Activated CD4-positive, alpha-beta memory T cell treated with anti-CD3 and anti-CD28 coated beads for 36 hours (primary cell): ENCODE measurements around the gene GPRC5A. TPM values are rescaled to one million over a fixed set of nuclear protein-coding genes. Genes with fewer than 3 reads are reported as not detected.

ENCODE experiments used
- CTCF ChIA-PET: fragments of 350-600 bp; sonication (Branson Sonifier 250); formaldehyde crosslinking; loops from one replicate; lab custom pipeline; 2021; ENCODE audit warnings: antibody characterized with exemption, inconsistent platforms; lab: Charles Lee
- POLR2A ChIA-PET: fragments of 350-600 bp; sonication (Branson Sonifier 250); formaldehyde crosslinking; loops from one replicate; lab custom pipeline; 2021; ENCODE audit warnings: antibody characterized with exemption; lab: Charles Lee
- DNase-seq: peaks from one replicate; pipeline ENCODE4 v3.0.0-alpha.2; 2020
- H3K27ac Mint-ChIP-seq: one replicate; pipeline ENCODE4 v1.8.0; 2021; ENCODE audit warnings: mixed read lengths
- H3K27me3 Mint-ChIP-seq: one replicate; pipeline ENCODE4 v1.8.0; 2021; ENCODE audit warnings: mixed read lengths
- H3K36me3 Mint-ChIP-seq: one replicate; pipeline ENCODE4 v1.8.0; 2021; ENCODE audit warnings: mixed read lengths
- H3K4me1 Mint-ChIP-seq: one replicate; pipeline ENCODE4 v1.8.0; 2021; ENCODE audit warnings: low read depth, mixed read lengths
- H3K4me3 Mint-ChIP-seq: one replicate; pipeline ENCODE4 v1.8.0; 2021; ENCODE audit warnings: mild to moderate bottlenecking, mixed read lengths
- H3K9me3 Mint-ChIP-seq: one replicate; pipeline ENCODE4 v1.8.0; 2021; ENCODE audit warnings: mixed read lengths
- intact Hi-C: fragments of 100-400 bp; cut with micrococcal nuclease; formaldehyde crosslinking; loops from one replicate; pipeline ENCODE4 v1.15.1; 2023
- total RNA-seq, 2 experiments: library from RNA; stranded (reverse); gene quantifications; one replicate each; pipeline ENCODE4 v1.2.3, GENCODE V29; 2021

Gene GPRC5A
- total RNA-seq, 2 experiments from 2014 or later: 0.07 to 0.10 TPM

DNA sequence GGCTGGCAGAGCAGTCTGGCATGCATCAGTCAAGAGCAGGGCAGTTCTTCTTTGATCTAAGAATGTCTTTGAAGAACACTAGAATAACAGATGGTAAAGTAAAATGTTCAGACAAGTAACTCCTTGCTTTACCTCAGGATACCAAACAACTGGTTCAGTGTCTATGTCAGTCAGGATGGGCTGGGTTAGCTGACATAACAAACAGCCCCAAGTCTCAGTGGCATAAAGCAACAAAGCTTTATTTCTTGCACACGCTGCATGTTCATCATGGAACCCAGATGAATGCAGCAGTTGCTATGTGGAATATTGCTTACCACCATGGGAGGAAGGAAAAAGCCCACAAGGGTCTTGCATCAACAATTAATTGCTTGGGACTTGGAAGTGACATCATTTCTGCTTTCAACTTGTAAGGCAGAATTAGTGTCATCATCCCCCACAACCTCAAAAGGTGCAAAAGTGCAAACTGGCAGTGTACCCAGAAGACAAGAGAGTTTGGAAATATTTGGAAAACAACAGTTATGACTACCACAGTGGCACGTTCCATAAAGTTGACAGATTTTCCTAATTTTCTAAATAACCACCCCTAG is 39.4 kb downstream of the GPRC5A start:
- DNase-seq: no peak
- no peaks in the 10 kb centered on the region for H3K9me3 Mint-ChIP-seq
- peaks cover 8% of the 10 kb centered on the region for H3K27me3 Mint-ChIP-seq
- H3K4me3 Mint-ChIP-seq: no peak overlapping the region
- ChIA-PET POLR2A (no interaction called here), CTCF (no interaction called here)
- H3K36me3 Mint-ChIP-seq: no peaks in the 10 kb centered on the region
- intact Hi-C loops: no loop called here
- no peak overlapping the region for H3K27ac Mint-ChIP-seq
- H3K4me1 Mint-ChIP-seq: no peaks in the 10 kb centered on the region

DNA sequence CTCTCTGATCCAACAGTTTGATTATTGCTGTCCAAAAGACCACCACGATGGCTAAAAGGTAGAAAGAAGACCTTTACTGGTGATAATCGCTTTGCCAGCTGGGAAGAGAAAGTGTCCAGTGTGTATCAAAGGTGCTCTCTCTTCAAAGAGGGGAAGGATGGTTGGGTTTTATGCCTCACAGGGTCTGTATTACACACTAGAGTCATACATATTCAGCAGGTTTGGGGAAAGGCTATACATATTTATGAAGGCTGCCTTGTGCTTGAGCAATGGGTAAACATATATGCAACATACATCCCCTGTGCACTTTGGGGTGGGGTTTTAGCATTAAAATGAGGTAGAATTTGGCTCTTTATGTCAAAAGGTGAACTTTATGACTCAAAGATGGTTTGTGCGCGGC is 42.4 kb downstream of the GPRC5A start:
- Mint-ChIP-seq H3K27me3 (peaks cover 6% of the 10 kb centered on the region), H3K9me3 (no peaks in the 10 kb centered on the region)
- CTCF ChIA-PET: interaction anchor here (1.0 kb wide), 1 partner anchor 17 kb away, joined by 3 read pairs; no protein-coding TSS in a partner anchor

DNA sequence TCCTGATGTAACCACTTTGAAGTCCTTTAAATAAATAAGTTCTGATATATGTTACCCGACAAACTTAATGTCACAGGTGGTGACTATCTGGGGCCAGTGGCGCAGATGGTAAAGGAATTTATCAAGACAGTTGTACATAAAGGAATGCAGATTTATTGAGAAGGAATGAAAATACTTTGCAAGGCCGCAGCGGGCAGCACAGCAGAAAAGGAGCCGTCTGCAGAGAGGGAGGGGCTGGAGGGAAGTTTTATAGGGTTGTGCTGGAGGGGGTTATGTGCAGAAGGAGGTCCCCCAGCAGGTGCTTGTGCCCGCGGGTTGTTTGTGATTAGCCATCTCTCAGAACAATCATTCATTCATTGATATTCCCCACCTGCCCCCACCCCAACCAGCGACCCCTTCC is 43.2 kb downstream of the GPRC5A start:
- Mint-ChIP-seq H3K27ac (no peak overlapping the region), H3K4me3 (no peak overlapping the region), H3K4me1 (no peaks in the 10 kb centered on the region), H3K9me3 (no peaks in the 10 kb centered on the region), H3K36me3 (no peaks in the 10 kb centered on the region), H3K27me3 (peaks cover 6% of the 10 kb centered on the region)
- POLR2A ChIA-PET: no interaction called here
- intact Hi-C loops: no loop called here
- DNase-seq: no peak
- CTCF ChIA-PET: interaction anchor here (1.0 to 1.1 kb wide), 3 partner anchors 18 to 344 kb away, joined by 3 read pairs; no protein-coding TSS in a partner anchor

More for the DNA sequence above, 42.4 kb downstream of the GPRC5A start:
- DNase-seq: no peak
- POLR2A ChIA-PET: no interaction called here
- Mint-ChIP-seq H3K4me3 (no peak overlapping the region), H3K4me1 (no peaks in the 10 kb centered on the region), H3K36me3 (no peaks in the 10 kb centered on the region), H3K27ac (no peak overlapping the region)
- intact Hi-C loops: no loop called here

DNA sequence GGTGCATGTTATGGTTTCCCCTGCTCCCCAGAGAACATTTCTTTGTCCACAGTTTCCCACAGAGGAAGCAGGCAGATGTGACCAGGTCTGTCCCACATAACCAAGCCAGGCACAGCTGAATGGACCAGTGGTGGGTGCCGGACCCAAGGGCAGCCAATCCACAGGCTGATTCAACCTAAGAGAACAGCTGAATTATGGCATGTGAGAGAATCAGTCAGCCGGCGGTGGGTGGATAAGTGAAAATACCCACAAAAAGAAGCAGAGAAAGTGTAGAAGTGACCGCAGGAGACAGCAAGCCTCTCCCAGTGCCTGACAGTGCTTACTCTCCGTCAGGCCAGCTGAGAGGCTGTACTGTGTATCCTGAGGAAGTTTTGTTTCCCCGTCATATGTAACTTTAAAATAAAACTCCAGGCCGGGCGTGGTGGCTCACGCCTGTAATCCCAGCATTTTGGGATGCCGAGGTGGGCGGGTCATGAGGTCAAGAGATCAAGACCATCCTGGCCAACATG is 45.7 kb downstream of the GPRC5A start:
- intact Hi-C loops: no loop called here
- no peaks in the 10 kb centered on the region for H3K36me3 Mint-ChIP-seq
- no peak for DNase-seq
- CTCF ChIA-PET: no interaction called here
- POLR2A ChIA-PET: no interaction called here
- no peaks in the 10 kb centered on the region for H3K9me3 Mint-ChIP-seq
- H3K4me3 Mint-ChIP-seq: no peak overlapping the region
- H3K27ac Mint-ChIP-seq: no peak overlapping the region
- peaks cover 6% of the 10 kb centered on the region for H3K27me3 Mint-ChIP-seq
- H3K4me1 Mint-ChIP-seq: no peaks in the 10 kb centered on the region

DNA sequence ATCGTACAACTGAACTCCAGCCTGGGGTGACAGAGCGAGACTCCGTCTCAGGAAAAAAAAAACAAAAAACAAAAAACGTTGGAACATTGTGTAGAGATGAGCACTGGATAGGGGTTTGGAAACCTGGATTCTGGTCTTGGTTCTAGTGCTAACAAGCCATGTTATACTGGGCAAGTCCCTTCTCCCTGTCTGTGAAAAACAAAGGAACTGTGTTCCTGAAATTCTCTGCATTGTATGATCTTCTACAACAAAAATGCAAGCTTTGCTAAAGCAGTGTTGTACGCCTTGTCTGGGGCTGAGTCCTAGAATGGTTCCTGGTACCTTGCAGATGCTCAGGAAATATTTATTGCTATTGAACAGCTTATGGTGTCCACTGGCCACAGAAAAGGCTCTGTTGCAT is 47.2 kb downstream of the GPRC5A start:
- intact Hi-C loops: no loop called here
- Mint-ChIP-seq H3K4me3 (no peak overlapping the region), H3K9me3 (no peaks in the 10 kb centered on the region), H3K27ac (no peak overlapping the region), H3K27me3 (peaks cover 6% of the 10 kb centered on the region), H3K4me1 (no peaks in the 10 kb centered on the region), H3K36me3 (no peaks in the 10 kb centered on the region)
- ChIA-PET CTCF (no interaction called here), POLR2A (no interaction called here)
- DNase-seq: no peak

DNA sequence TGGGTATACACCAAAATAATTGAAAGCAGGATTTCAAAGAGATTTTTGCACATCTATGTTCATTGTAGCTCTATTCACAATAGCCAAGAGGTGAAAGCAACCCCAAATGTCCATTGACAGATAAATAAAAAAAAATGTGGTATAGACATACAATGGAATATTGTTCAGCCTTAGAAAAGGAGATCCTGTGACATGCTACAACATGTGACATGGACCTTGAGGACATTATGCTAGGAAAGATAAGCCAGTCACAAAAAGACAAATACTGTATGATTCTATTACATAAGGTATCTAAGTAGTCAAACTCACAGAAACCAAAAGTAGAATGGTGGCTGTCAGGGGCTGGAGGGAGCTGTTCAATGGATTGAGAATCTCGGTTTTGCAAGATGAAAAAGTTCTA is 48.5 kb downstream of the GPRC5A start:
- ChIA-PET CTCF (no interaction called here), POLR2A (no interaction called here)
- intact Hi-C loops: no loop called here
- Mint-ChIP-seq H3K27ac (no peak overlapping the region), H3K4me3 (no peak overlapping the region), H3K9me3 (no peaks in the 10 kb centered on the region), H3K4me1 (no peaks in the 10 kb centered on the region), H3K36me3 (no peaks in the 10 kb centered on the region), H3K27me3 (peaks cover 2% of the 10 kb centered on the region)
- DNase-seq: no peak

DNA sequence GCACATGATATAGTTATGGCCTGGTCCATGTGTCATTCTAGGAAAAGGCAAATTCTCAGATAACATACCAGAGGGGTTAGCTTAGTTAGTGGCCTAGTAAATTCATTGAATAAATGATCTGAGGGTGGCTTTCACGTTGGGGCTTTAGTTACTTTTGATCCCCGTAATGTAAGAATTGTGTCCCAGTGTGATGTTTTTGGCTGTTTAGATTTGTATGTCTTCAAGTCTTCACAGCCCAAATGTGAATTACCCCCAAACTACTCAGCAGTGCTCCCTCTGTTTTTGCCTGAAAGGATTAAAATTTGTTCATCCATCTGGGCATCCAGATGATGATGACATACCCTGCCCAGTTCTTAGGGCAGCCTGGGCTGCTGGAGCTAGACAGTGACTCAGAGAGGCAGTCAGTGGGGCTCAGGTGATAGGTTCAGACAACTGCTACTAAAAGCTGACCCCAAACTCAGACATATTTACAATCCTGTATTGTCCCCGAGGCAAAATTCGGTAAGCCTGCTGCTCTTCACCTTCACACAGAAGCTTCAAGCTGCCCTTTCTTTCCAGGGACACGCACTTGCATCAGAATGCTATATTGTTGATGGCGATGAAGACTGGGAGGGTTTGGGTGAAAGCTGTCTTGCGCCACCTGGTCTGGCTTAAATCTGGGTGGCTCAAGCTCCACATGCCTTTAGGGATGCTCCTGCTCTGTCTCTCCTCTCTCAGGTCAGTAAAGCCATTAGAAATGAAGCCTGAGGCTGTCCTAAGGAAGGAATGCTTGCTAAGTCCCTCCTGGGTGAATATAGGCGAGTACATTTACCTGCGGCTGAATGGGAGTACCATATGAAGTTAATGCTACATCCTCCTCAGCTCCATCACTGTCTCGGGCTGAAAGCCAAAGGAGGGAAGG is 50.3 kb downstream of the GPRC5A start:
- Mint-ChIP-seq H3K27ac (no peak overlapping the region), H3K9me3 (no peaks in the 10 kb centered on the region), H3K36me3 (no peaks in the 10 kb centered on the region), H3K4me1 (no peaks in the 10 kb centered on the region), H3K27me3 (no peaks in the 10 kb centered on the region), H3K4me3 (no peak overlapping the region)
- no peak for DNase-seq
- intact Hi-C loops: no loop called here
- POLR2A ChIA-PET: no interaction called here
- CTCF ChIA-PET: interaction anchor here (1.3 to 1.8 kb wide), 2 partner anchors 25 to 271 kb away, joined by 4 to 5 read pairs; no protein-coding TSS in a partner anchor

DNA sequence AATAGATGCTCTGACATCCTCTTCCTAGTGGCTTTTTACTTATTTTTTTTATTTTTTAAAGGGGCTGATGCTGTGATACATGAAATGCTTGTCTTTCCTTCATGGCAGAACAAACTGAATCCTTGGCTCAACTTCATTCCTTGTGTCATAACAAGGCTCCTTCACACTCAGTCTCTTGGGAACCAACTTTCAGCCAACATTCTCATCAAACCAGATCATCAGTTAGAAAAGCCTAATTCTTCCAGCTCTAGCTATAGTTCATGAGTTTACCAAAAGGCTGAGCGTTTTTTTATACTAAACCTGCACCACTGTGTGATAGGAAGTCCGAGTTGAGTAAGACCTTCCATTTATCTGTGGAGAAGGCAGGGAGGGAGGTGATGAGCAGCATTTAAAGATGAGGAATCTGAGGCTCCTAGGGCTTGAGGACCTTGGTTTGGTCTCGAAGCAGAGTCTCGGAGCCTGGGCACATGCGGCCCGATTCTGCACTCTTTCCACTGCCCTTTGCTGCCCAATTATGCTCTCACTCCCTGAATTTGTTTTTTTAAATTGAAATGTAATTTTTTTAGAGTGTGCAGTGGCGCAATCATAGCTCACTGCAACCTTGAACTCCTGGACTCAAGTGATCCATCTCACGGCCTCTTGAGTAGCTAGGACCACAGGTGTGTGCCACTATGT is 52.4 kb downstream of the GPRC5A start:
- H3K4me1 Mint-ChIP-seq: peaks cover 3% of the 10 kb centered on the region
- no peaks in the 10 kb centered on the region for H3K9me3 Mint-ChIP-seq
- no peak overlapping the region for H3K4me3 Mint-ChIP-seq
- POLR2A ChIA-PET: no interaction called here
- no peaks in the 10 kb centered on the region for H3K36me3 Mint-ChIP-seq
- no peak overlapping the region for H3K27ac Mint-ChIP-seq
- intact Hi-C loops: no loop called here
- CTCF ChIA-PET: interaction anchor here (0.5 kb wide), 1 partner anchor 94 kb away, joined by 3 read pairs; no protein-coding TSS in a partner anchor
- no peak for DNase-seq
- no peaks in the 10 kb centered on the region for H3K27me3 Mint-ChIP-seq

DNA sequence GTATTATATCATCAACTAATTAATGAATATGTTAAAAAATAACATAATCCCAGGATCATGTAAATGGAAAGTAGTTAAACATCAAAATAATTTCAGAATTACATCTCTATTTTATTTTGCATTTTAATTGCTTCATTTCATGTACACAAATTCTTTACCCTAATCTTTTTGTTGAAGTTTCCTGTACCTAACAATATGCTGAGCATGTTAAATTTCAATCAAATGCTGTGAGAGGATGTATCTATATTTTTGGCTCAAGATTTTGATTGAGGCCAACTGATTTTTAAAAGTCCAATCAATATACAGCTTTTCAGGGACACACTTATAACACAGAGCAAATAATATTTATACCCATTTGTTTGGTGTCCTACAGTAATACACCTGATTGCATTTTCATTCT is 54.2 kb downstream of the GPRC5A start:
- no peak overlapping the region for H3K4me3 Mint-ChIP-seq
- peaks cover 3% of the 10 kb centered on the region for H3K4me1 Mint-ChIP-seq
- H3K27me3 Mint-ChIP-seq: no peaks in the 10 kb centered on the region
- no peaks in the 10 kb centered on the region for H3K9me3 Mint-ChIP-seq
- ChIA-PET CTCF (interaction anchor here (1.0 kb wide), 1 partner anchor 332 kb away, joined by 3 read pairs; no protein-coding TSS in a partner anchor), POLR2A (no interaction called here)
- intact Hi-C loops: no loop called here
- no peak for DNase-seq
- no peaks in the 10 kb centered on the region for H3K36me3 Mint-ChIP-seq
- no peak overlapping the region for H3K27ac Mint-ChIP-seq

DNA sequence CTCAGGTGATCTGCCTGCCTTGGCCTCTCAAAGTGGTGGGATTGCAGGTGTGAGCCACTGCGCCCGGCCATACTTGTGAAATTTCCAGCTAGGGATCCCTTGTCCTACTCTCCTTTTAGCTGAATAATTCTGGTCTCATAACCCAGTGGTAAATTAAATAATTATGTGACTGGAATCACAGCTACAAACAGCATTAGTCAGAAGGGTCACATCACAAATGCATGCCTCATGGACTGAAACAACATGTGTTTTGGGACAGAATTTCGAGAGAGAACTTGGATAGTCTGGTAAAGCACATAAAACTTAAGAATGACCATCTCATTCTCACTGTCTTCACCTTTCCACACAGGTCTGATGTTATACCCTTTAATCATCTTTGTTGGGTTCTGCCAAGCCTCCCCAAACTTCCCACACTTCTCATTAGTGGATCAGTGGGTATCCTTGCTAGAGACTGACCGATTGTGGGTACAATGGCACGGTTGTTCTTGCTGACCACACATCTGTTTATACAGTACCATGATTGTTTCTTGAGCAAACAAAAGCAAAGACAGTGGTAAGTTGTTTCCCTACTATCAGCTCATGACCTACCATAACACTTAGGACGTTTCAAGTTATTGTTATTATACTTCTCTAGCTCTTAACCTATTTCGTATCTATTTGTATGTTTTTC is 55.5 kb downstream of the GPRC5A start:
- peaks cover 3% of the 10 kb centered on the region for H3K4me1 Mint-ChIP-seq
- POLR2A ChIA-PET: no interaction called here
- H3K36me3 Mint-ChIP-seq: no peaks in the 10 kb centered on the region
- no peak overlapping the region for H3K4me3 Mint-ChIP-seq
- CTCF ChIA-PET: interaction anchor here (0.5 to 1.4 kb wide), 3 partner anchors 30 to 331 kb away, joined by 3 to 4 read pairs (median 3); no protein-coding TSS in a partner anchor
- H3K27ac Mint-ChIP-seq: no peak overlapping the region
- intact Hi-C loops: no loop called here
- H3K27me3 Mint-ChIP-seq: no peaks in the 10 kb centered on the region
- DNase-seq: no peak
- no peaks in the 10 kb centered on the region for H3K9me3 Mint-ChIP-seq

DNA sequence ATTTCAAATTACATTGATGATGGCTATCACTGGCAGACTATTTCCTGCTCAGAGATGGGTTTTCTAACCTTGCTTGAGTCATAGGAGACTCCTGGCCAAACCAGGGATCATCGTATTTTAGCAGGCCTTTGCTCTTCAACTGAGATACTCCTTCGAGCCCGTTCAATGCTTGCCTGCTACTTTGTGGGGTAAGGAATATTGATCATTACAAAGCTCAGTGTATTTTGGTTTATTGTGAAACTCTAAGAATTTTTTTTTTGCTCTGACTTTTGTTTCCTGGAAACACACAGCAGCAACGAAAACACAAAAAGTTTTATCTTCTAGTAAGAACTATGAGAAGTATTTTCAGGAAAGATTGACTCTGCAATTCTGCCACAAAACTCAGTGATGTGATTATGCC is 56.5 kb downstream of the GPRC5A start:
- no peaks in the 10 kb centered on the region for H3K36me3 Mint-ChIP-seq
- H3K4me1 Mint-ChIP-seq: peaks cover 3% of the 10 kb centered on the region
- ChIA-PET CTCF (interaction anchor here (0.7 to 1.4 kb wide), 2 partner anchors 31 to 38 kb away, joined by 3 to 4 read pairs; no protein-coding TSS in a partner anchor), POLR2A (no interaction called here)
- intact Hi-C loops: no loop called here
- H3K9me3 Mint-ChIP-seq: no peaks in the 10 kb centered on the region
- H3K4me3 Mint-ChIP-seq: no peak overlapping the region
- no peak for DNase-seq
- H3K27ac Mint-ChIP-seq: no peak overlapping the region
- no peaks in the 10 kb centered on the region for H3K27me3 Mint-ChIP-seq
